Stimulated activated memory B cell treated with anti-CD40 and anti-IgM and Interleukin-4, amounts not matched to agents 10 μg/mL and 1 μg/mL and 100 μg/mL, for 72 hours (primary cell): ENCODE measurements around the gene C3orf33.

Experiments used
- ATAC-seq: fragments of 150-1000 bp; cut with Tn5 transposase; 2 replicates; pipeline ENCODE4 v1.10.0; 2021
- H3K27ac Mint-ChIP-seq: one replicate; pipeline ENCODE4 v1.8.0; 2022; ENCODE audit warnings: mild to moderate bottlenecking, mixed read lengths
- H3K27me3 Mint-ChIP-seq: one replicate; pipeline ENCODE4 v1.8.0; 2022; ENCODE audit warnings: mixed read lengths
- H3K36me3 Mint-ChIP-seq: one replicate; pipeline ENCODE4 v1.8.0; 2022; ENCODE audit warnings: mixed read lengths
- H3K4me1 Mint-ChIP-seq: one replicate; pipeline ENCODE4 v1.8.0; 2022; ENCODE audit warnings: mixed read lengths
- H3K4me3 Mint-ChIP-seq: one replicate; pipeline ENCODE4 v1.8.0; 2022; ENCODE audit warnings: mild to moderate bottlenecking, moderate library complexity, mixed read lengths
- H3K9me3 Mint-ChIP-seq: one replicate; pipeline ENCODE4 v1.8.0; 2022; ENCODE audit warnings: mixed read lengths

Gene C3orf33

DNA sequence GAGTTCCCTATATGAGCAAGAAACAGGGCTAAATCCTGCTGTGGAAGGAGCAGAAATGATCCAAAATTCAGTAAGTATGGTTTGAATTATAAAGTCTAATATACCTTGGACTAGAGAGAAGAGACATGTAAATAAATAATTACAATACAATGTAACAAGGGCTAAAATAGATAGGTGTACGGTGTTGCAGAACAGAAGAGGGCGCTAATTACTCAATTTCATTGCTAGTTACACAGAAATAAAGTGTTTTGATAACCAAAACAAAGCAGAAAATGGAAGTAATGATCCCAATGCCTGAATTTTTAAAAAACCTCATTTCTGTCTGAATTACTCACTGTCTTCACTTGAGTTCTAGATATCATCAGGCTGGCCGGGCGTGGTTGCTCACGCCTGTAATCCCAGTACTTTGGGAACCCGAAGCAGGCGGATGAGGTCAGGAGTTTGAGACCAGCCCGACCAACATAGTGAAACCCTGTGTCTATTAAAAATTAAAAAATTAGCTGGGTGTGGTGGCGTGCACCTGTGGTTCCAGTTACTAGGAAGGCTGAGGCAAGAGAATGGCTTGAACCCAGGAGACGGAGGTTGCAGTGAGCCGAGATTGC is 52.9 kb downstream of the C3orf33 start:
- ATAC-seq = no peak
- H3K4me3 Mint-ChIP-seq = no peak overlapping the region
- H3K27me3 Mint-ChIP-seq = no peaks in the 10 kb centered on the region
- H3K36me3 Mint-ChIP-seq = no peaks in the 10 kb centered on the region
- no peak overlapping the region for H3K27ac Mint-ChIP-seq
- no peaks in the 10 kb centered on the region for H3K4me1 Mint-ChIP-seq
- H3K9me3 Mint-ChIP-seq = no peaks in the 10 kb centered on the region

- H3K36me3 Mint-ChIP-seq = no peaks in the 10 kb centered on the region
- H3K27ac Mint-ChIP-seq = no peak overlapping the region
- peaks cover 12% of the 10 kb centered on the region for H3K4me1 Mint-ChIP-seq
- ATAC-seq = no peak
- no peaks in the 10 kb centered on the region for H3K9me3 Mint-ChIP-seq
- no peak overlapping the region for H3K4me3 Mint-ChIP-seq
- peaks cover 13% of the 10 kb centered on the region for H3K27me3 Mint-ChIP-seq
Observed at GRCh38 chr3:155748611-155749365, 57.3 kb downstream of the C3orf33 start.

DNA sequence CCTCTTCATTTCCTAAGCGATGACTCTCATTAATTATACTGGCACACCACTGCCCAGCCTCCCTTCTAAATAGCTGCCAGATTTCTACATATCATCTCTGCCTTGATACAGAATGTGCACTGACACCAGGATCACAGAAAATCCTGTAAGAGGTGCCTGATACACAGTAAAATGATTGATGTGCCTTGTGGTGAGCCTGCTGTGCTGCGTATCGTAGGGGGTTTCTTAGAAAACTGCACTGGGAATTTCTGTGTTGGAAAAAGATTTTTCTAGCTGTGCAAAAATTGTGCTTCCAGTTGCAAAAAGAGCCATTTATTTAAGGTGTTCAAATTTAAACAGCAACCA is 58.2 kb downstream of the C3orf33 start:
- Mint-ChIP-seq H3K4me1 (peaks cover 12% of the 10 kb centered on the region), H3K4me3 (no peak overlapping the region), H3K27me3 (peaks cover 16% of the 10 kb centered on the region), H3K9me3 (no peaks in the 10 kb centered on the region), H3K27ac (no peak overlapping the region), H3K36me3 (no peaks in the 10 kb centered on the region)
- ATAC-seq = no peak

GRCh38 chr3:155747286-155747945 is 58.7 kb downstream of the C3orf33 start:
- peaks cover 21% of the 10 kb centered on the region for H3K27me3 Mint-ChIP-seq

DNA sequence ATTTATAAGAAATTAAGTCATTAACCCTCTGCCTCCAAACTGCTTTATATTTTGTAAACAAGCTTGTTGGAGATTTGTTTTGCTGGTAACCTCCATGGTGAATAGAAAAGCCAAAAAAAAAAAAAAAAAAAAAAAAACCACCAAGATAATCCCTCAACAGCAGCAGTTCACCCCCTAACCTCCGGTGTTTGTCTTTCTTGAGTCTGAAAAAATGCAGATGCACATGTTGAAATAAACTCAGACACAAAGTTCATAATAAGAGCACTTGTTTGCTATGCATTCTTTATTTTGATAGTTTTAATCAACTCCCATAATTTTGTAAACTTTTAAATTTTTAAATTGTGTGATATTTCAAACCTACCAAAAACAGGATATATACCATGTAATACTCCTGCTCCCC is 59.4 kb downstream of the C3orf33 start:
- H3K36me3 Mint-ChIP-seq = no peaks in the 10 kb centered on the region
- no peaks in the 10 kb centered on the region for H3K9me3 Mint-ChIP-seq
- H3K27ac Mint-ChIP-seq = no peak overlapping the region
- no peak overlapping the region for H3K4me3 Mint-ChIP-seq
- no peak for ATAC-seq
- H3K4me1 Mint-ChIP-seq = peaks cover 12% of the 10 kb centered on the region
- peaks cover 26% of the 10 kb centered on the region for H3K27me3 Mint-ChIP-seq

More at GRCh38 chr3:155747286-155747945, 58.7 kb downstream of the C3orf33 start:
- Mint-ChIP-seq H3K4me1 (peaks cover 12% of the 10 kb centered on the region), H3K4me3 (no peak overlapping the region), H3K9me3 (no peaks in the 10 kb centered on the region), H3K27ac (no peak overlapping the region), H3K36me3 (no peaks in the 10 kb centered on the region)
- no peak for ATAC-seq

GRCh38 chr3:155745795-155746550 is 60.1 kb downstream of the C3orf33 start:
- H3K4me3 Mint-ChIP-seq = no peak overlapping the region
- H3K4me1 Mint-ChIP-seq = peaks cover 12% of the 10 kb centered on the region
- peaks cover 26% of the 10 kb centered on the region for H3K27me3 Mint-ChIP-seq
- no peak for ATAC-seq
- H3K9me3 Mint-ChIP-seq = no peaks in the 10 kb centered on the region
- H3K36me3 Mint-ChIP-seq = no peaks in the 10 kb centered on the region
- no peak overlapping the region for H3K27ac Mint-ChIP-seq

DNA sequence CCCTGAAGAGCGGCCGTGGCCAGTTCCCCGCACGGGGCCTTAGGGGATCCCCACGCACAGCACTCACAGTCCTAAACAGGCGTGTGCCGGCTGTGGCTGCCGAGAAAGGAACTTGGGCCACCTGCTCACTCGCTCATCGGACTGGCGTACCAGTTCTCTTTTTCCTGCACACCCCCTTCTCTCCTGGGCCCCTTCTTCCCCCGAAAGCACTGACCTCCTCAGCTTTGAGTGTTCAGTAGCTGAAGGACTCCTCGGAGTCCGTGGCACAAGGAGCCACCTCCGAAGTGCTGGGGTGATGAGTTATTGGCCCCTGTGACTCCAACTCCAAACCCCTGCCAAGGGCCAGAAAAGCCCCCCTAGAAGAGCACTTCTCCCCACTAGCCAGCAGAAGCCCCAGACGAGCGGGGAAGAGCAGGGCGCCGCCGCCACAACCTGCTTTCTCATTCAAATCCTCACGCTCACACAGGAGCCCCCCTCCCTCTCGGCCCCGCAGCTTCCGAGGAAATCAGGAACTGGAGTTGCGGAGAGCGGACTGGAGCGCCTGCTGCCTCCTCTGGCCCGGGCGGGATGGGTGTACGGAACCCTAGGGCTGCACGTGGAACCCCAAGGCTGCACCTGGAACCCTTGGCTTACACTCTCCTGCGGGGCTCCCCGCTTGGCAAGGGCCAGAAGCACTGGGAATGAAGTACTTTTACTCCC is 61.3 kb downstream of the C3orf33 start, which contains the start of gene PLCH1:
TSS of gene PLCH1 (minus strand) at position 446 of the 699 bp plus-strand sequence. CDS start 40,847 bp downstream, outside the sequence.
- Mint-ChIP-seq H3K27me3 (peaks cover 31% of the 10 kb centered on the region), H3K27ac (peak within 1 kb of the TSS; percentile 78), H3K4me3 (peak within 1 kb of the TSS; percentile 86), H3K4me1 (peaks cover 12% of the 10 kb centered on the region), H3K36me3 (no peaks in the 10 kb centered on the region), H3K9me3 (no peaks in the 10 kb centered on the region)
- peak; percentile 89 for ATAC-seq

DNA sequence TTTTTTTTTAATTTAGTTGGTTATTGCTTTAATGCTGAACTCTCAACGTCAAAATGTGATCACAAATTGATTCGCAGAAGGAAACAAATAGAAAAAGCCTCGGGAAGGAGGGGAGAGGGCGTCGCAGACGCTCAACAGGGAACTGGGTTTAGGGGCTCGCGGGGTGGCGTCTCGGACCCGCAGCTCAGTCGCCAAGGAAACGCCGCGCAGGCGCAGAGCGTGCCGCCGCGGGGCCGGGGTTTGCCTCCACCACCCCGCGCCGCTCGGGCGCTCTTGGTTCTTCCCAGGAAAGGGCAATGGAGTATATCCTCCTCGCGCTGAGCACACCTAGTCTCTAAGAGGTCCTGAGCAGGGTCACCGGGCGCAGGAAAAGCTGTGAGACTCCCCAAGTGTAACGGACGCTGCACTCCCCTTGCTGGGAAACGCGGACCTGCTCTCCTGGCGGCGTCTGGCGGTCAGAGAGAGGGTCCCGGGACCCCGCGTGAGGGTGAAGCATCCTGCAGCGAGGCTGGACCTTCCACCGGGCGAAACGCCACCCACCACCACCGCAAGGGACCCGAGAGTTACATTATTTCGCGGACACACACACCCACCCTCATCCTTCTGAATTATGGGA is 62.0 kb downstream of the C3orf33 start:
- Mint-ChIP-seq H3K4me3 (peak overlapping the region; percentile 86), H3K4me1 (peaks cover 12% of the 10 kb centered on the region), H3K27ac (peak overlapping the region; percentile 78), H3K9me3 (no peaks in the 10 kb centered on the region), H3K36me3 (no peaks in the 10 kb centered on the region), H3K27me3 (peaks cover 38% of the 10 kb centered on the region)
- peak; percentile 49 for ATAC-seq

DNA sequence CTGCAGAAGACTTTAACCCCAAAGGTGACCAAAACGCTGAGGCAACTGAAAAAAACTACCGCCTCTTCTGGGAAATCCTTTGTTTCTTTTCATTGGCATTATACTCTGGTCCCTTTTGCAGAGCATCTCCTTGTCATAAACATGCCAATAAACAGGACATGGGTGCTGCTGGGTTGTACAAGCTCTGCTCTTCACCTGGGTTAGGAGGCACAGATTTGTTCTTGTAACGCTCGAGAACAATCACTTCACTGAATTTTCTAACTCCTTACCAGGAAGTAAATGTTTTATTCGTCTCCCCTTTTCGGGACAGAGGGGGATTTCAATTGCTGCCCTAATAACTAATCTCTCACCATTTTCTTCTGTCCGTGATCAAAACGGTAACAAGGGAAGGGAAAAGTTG is 62.5 kb downstream of the C3orf33 start:
- no peak for ATAC-seq
- peak overlapping the region; percentile 78 for H3K27ac Mint-ChIP-seq
- H3K4me3 Mint-ChIP-seq = peak overlapping the region; percentile 86
- peaks cover 12% of the 10 kb centered on the region for H3K4me1 Mint-ChIP-seq
- H3K27me3 Mint-ChIP-seq = peaks cover 39% of the 10 kb centered on the region
- H3K36me3 Mint-ChIP-seq = no peaks in the 10 kb centered on the region
- no peaks in the 10 kb centered on the region for H3K9me3 Mint-ChIP-seq

DNA sequence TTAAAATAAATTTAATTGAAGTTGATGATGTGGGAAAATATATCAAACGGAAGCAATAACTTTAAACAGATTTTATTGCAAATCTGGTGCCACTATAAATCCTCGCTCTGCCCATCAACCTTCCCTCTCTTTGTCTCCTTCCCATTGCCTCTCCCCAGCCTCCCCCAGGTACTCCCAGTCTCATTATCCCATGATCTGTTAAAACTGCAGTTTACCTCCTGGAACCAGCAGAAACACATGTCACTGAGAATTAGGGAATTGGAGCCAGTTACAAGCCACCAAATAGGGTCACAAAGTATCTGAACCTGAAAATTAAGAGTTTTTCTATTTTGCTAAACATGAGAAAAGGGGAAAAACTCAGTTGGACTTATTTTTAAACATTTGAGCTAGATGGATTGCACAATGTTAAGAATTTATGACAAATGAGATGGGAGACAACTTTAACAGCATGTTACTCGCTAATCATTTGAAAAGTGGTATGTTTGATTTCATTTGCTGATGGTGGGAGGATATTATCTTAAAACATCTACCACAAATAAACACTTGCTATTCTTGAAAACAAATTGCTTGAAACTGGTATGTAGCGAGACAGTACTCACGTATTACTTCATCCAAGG is 63.6 kb downstream of the C3orf33 start:
- peaks cover 21% of the 10 kb centered on the region for H3K4me1 Mint-ChIP-seq
- no peaks in the 10 kb centered on the region for H3K36me3 Mint-ChIP-seq
- peaks cover 49% of the 10 kb centered on the region for H3K27me3 Mint-ChIP-seq
- H3K9me3 Mint-ChIP-seq = no peaks in the 10 kb centered on the region
- no peak for ATAC-seq
- H3K27ac Mint-ChIP-seq = no peak overlapping the region
- no peak overlapping the region for H3K4me3 Mint-ChIP-seq

GRCh38 chr3:155741603-155742002 is 64.5 kb downstream of the C3orf33 start:
- H3K27me3 Mint-ChIP-seq = peaks cover 51% of the 10 kb centered on the region
- ATAC-seq = no peak
- H3K9me3 Mint-ChIP-seq = no peaks in the 10 kb centered on the region

DNA sequence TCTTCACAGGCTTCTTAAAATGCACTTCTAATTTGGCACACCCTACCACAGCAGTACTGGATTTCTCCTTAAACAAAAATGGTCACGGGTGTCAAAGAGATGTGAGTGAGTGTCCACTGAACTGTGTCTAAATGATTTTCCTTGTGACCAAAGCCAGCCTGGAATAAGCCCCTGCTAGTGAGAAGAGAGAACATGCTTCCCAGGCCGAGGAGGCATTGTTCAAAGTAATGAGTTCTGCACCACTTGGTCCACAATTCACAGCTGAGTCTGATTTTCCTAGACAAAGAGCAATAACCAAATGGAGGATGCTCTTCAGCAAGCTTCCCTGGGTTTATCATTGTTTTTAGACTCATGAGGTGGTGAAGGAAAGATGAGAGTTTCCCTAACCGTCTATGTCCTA is 65.0 kb downstream of the C3orf33 start:
- Mint-ChIP-seq H3K36me3 (no peaks in the 10 kb centered on the region), H3K9me3 (no peaks in the 10 kb centered on the region), H3K27ac (no peak overlapping the region), H3K27me3 (peaks cover 51% of the 10 kb centered on the region), H3K4me1 (peaks cover 23% of the 10 kb centered on the region), H3K4me3 (no peak overlapping the region)
- ATAC-seq = no peak

More at GRCh38 chr3:155741603-155742002, 64.5 kb downstream of the C3orf33 start:
- Mint-ChIP-seq H3K36me3 (no peaks in the 10 kb centered on the region), H3K27ac (no peak overlapping the region), H3K4me1 (peaks cover 23% of the 10 kb centered on the region), H3K4me3 (no peak overlapping the region)

GRCh38 chr3:155739154-155739553 is 66.9 kb downstream of the C3orf33 start:
- peaks cover 39% of the 10 kb centered on the region for H3K27me3 Mint-ChIP-seq
- no peak for ATAC-seq

DNA sequence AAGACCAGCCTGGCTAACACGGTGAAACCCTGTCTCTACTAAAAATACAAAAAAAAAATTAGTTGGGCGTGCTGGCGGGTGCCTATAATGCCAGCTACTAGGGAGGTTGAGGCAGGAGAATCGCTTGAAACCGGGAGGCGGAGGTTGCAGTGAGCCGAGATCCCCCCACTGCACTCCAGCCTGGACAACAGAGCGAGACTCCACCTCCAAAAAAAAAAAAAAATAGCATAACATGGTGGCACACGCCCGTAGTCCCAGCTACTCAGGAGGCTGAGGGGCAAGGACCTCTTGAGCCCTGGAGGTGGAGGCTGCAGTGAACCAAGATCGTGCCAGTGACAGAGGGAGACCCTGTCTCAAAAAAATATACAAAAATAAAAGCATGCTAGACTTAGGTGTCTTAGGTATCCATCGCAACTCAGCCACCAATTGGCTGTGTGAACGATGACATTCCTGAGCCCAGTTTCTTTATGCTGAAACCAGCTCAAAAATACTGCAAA is 67.5 kb downstream of the C3orf33 start:
- no peak overlapping the region for H3K27ac Mint-ChIP-seq
- peaks cover 38% of the 10 kb centered on the region for H3K27me3 Mint-ChIP-seq
- peaks cover 12% of the 10 kb centered on the region for H3K4me1 Mint-ChIP-seq
- ATAC-seq = no peak
- H3K36me3 Mint-ChIP-seq = no peaks in the 10 kb centered on the region
- no peak overlapping the region for H3K4me3 Mint-ChIP-seq
- no peaks in the 10 kb centered on the region for H3K9me3 Mint-ChIP-seq

More at GRCh38 chr3:155739154-155739553, 66.9 kb downstream of the C3orf33 start:
- no peak overlapping the region for H3K4me3 Mint-ChIP-seq
- H3K9me3 Mint-ChIP-seq = no peaks in the 10 kb centered on the region
- H3K36me3 Mint-ChIP-seq = no peaks in the 10 kb centered on the region
- no peak overlapping the region for H3K27ac Mint-ChIP-seq
- H3K4me1 Mint-ChIP-seq = peaks cover 12% of the 10 kb centered on the region
